NCI-H128 (cell line): ENCODE data around the gene GADD45B.
"Not testable (repeated sequence)": the region's sequence is repeated elsewhere in the genome, so short reads cannot be mapped to it uniquely, and the experiment has no call there.

Experiments used
- DNase-seq: peaks from one replicate; lab custom pipeline; 2025; ENCODE audit not compliant: unreplicated experiment; lab: John Stamatoyannopoulos, UW

GADD45B gene

GRCh38 chr19:2512523-2513431, 36.9 kb downstream of the GADD45B start:
- DNase-seq = no peak

- no peak for DNase-seq
Measured at GRCh38 chr19:2514981-2515518, 39.1 kb downstream of the GADD45B start.

- DNase-seq = no peak
Measured at GRCh38 chr19:2516727-2517126, 40.8 kb downstream of the GADD45B start.

DNA sequence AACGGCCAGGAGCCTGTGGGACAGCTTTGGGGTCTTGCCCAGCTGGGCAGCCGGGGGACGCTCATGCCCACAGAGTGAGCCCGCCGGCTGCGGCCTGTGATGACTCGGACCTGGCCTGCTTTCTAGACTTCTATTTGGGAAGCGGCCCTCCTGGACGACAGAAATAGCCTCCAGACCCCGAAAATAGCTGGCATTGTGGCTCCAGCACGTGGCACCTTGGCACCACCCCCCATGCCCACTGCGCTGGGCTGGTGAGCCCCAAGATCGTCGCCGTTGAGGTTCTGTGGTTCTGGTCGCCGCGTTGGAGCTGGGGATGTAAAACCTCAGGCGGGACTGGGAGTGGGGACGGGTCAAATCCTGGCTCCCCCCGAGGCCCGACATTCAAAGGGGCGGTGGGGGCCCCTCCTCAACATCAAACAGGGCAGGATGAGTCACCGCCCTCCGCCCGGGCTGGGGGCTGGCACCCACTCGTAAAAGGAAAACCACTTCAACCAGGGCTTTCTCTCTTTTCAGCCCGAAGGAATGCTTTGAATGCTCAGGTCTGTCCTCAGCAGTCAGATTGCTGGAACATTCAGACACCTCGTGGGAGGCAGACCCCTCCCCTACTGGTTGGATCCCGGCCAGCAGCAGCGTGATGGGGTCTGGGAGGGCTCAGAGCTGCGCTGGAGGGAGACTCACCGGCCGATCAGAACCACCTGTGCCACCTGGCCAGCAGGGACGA, 42.1 kb downstream of the GADD45B start:
- DNase-seq = no peak

DNA sequence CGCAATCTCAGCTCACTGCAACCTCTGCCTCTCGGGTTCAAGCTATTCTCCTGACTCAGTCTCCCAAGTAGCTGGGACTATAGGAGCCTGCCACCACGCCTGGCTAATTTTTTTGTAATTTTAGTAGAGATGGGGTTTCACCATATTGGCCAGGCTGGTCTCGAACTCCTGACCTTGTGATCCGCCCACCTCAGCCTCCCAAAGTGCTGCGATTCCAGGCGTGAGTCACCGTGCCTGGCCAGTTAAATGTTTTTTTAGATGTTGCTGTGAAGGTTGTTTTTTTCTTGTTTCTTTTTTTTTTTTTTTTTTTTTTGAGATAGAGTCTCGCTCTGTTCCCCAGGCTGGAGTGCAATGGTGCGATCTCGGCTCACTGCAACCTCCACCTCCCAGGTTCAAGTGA, 42.9 kb downstream of the GADD45B start:
- not testable (repeated sequence) for DNase-seq

- DNase-seq = no peak
Measured at GRCh38 chr19:2519482-2519881, 43.6 kb downstream of the GADD45B start.

DNA sequence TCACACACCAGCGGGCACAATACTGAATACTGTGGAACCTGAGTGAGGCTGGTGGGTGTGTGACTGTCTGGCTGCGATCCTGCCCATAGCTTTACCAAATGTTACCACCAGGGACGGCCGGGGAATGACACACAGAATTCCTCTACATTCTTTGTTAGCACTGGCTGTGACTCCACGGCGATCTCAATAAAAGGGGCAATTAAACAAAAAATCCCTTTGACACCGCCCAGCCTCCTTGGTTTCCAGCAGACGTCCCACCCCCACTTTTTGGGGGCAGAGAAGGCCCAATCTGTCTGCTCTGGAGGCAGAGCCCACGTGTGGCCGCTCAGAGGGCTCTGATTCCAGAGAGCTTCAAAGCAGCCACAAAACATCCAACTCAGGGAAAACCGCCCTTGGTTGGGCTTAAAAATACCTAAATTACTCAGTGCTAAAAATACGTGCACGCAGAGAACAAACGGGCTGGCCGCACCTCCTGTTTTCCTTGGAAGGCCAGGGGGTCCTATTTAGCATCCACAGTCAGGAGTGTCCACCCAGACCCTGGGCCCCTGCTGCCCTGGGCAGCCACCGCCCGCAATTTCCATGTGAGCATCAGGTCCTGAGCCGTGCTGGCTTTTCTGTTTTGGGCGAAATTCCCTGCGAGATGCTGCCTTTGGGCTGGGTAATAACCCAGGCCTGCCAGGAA, 47.8 kb downstream of the GADD45B start:
- DNase-seq = no peak

GRCh38 chr19:2524361-2524839, 48.5 kb downstream of the GADD45B start:
- DNase-seq = no peak

DNA sequence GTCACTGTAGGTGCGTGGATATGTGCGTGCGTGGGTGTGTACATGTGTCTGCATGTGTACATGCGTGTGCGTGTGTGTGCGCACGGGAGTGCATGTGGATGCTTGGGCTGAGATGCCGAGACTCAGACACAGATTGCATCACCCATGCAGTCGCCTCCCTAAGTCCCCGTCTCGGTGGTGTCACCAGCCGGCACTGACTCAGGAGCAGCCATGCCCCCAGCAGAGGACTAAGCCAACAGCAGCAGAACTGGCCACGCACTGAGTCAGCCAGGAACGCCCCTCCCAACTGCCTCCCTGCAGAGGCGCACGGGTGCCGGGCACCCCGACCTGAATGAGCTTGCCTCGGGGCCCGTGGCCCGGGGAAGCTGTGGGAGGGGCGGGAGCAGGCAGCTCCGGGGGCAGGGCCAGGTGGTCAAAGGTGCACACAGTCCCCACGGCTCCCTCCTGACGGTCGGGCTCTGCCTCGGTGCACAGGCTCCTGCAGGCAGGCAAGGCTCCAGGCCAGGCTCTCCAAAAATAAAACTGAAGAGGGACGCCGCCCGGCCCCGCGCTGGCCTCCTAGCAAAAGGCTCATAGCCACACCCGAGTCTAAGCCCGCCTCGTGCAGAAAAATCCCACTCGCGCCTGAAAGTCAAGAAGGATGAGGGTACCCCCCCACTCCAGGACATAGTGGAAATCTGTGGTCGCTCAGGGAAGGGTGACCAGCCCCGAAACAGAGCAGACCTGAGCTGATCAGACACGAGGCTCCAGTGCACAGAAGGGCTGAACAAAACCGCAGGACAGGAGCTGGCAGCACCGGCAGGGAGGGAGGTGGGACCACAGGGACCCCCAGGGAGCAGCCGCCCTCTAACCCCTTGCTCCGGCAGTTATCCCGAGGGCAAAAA, 49.2 kb downstream of the GADD45B start:
- no peak for DNase-seq

DNA sequence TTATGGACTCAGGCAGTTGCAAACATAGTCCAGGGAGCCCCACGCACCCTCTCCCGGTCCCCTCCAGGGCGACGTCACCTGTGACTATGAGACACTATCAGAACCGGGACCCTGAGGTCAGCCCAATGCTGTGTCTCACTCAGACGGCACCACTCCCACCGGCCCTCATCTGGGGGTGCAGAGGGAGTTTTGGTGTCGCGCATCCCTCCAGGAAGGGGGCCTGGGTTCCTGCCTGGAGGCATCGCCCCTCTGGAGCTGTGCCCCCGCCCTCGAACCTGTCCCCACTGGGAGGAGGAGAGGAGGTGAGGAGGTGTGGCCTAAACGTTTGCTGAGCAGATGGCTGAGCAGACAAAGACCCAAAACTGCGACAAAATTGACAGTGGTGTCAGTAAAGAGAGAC, 51.2 kb downstream of the GADD45B start:
- DNase-seq = no peak

- DNase-seq = no peak
Measured at GRCh38 chr19:2527686-2528085, 51.8 kb downstream of the GADD45B start.
